ENCODE results near the gene IQSEC3.
"Not testable (repeated sequence)": the region's sequence is repeated elsewhere in the genome, so short reads cannot be mapped to it uniquely, and the experiment has no call there.

The IQSEC3 gene

GRCh38 chr12:52902-53734, 13.4 kb upstream of the IQSEC3 start:
- not testable (repeated sequence) for DNase-seq (ENCODE audit: low read depth)

DNA sequence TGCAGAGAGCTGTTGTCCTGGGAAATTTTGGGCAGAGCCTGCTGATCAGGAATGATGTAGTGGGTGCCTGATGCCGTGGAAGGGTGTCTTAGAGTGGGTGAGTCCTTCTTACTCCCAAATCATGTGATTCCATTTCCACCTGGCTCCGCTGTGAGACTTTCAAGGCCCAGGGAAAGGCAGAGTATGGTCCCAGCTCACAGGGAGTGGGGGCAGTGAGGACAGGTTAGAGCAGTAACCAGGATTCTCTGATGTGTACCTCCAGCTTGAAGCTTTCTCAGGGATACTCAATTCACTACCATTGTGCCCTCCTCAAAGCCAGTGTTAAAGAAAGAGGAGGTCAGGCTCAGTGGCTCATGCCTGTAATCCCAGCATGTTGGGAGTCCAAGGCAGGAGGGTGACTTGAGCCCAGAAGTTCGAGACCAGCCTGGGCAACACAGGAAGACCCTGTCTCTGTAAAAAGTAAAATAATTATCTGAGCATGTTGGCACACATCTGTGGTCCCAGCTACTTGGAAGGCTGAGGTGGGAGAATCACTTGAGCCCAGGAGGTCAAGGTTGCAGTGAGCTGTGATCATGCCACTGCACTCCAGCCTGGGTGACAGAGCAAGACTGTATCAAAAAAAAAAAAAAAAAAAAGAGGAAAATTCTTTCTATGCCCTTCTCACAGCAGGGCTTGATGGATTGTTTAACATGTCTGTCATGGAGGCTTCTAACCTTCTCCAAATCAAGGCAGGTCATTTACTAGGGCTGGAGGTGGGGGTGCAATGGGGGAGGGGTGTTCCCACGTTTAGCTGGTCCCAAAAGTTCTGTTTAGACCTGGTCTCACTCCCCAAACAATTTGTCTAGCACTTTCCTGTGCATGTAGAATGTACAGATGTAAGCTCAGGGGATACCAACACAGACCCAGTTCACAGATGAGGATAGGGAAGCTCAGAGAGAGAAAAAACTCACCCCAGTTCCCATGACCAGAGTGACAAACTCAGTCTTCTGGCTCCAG, 12.5 kb upstream of the IQSEC3 start:
- DNase-seq (ENCODE audit: low read depth) = no peak

DNA sequence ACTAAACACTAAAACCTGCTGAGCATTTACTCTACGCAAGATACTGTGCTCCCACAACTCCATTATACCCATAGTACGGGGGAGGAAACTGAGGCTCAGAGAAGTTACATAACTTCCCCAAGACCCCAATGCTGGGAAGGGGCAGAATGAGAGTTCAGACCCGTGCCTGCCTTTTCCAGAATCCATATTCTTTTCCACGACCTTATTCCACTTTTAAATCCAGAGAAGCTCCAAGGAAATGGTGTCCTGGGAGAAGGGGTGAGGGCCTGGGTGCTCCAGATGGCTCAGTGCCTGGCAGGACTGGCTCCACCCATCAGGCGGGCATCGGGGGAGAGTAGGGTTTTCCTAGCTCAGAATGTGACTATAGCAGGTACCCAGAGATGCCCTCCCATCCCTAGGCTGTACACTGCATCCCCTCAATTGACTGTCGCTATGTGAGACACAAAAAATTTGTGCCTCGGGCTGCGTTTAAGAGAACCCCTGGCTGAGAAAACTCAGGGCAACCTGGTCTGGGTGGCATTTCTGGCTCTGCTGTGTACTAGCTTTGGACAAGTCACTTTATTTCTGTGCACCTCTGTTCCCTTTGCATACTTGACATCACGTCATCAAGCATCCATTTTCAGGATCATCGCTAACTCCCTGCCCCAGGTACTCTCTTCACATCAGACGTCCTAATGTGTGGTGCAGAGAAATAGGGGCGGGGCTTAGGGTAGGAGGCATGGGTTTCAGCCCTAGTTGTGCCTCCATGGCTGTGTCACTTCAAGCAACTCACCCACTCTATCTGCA, 11.6 kb upstream of the IQSEC3 start:
- no peak for DNase-seq (ENCODE audit: low read depth)

DNA sequence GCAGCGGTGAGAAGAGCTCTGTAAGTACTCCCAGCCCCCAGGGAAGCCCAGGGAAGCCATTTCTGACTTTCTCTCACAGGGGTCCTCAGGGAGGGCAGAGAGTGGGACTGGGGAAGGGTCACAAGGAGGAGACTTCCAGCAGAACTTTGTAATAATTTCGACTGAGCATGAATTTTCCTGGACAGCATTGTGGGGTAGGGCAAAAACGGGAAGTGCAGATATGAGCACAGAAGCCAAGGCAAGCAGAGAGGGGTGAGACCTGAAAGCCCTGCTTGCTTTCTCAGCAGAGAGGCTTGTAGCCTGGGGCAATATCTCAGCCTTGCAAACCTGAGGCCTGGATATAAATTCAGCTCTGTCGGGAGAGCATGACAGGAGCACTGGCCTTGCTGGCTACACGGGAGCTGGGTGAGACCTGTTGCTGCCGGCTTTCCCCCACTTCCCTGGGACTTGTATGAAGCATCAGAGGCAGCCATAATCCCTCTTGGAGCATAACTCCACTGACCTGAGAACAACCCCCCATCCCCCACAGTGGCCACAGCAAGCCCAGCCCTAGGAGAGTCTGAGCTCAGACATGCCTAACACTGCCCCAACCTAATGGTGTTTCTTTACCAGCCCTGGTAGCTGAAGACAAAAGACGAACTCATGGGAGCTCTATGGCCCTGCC, 9.8 kb upstream of the IQSEC3 start:
- no peak for DNase-seq (ENCODE audit: low read depth)

- DNase-seq (ENCODE audit: low read depth) = no peak
Observed at GRCh38 chr12:57539-57938, 9.0 kb upstream of the IQSEC3 start.

DNA sequence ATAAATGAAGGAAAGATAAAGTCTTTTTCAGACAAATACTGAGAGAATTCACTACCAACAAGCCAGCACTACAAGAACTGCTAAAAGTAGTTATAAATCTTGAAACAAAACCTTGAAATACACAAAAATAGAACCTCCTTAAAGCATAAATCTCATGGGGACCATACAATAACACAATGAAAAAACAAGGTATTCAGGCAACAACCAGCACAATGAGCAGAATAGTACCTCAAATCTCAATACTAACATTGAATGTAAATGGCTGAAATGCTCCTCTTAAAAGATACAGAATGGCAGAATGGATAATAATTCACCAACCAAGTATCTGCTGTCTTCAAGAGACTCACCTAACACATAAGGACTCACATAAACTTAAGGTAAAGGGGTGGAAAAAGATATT, 7.7 kb upstream of the IQSEC3 start:
- no peak for DNase-seq (ENCODE audit: low read depth)

DNA sequence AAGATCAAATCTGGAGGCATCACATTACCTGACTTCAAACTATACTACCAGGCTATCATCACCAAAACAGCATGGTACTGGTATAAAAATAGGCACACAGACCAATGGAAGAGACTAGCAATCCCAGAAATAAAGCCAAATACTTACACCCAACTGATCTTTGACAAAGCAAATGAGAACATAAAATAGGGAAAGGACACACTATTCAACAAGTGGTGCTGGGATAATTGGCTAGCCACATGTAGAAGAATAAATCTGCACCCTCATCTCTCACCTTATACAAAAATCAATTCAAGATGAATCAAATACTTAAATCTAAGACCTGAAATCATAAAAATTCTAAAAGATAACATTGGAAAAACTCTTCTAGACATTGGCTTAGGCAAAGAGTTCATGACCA, 4.7 kb upstream of the IQSEC3 start:
- not testable (repeated sequence) for DNase-seq (ENCODE audit: low read depth)

- DNase-seq (ENCODE audit: low read depth) = peak; percentile 30
Observed at GRCh38 chr12:65491-66063, 990 bp upstream of the IQSEC3 start.

DNA sequence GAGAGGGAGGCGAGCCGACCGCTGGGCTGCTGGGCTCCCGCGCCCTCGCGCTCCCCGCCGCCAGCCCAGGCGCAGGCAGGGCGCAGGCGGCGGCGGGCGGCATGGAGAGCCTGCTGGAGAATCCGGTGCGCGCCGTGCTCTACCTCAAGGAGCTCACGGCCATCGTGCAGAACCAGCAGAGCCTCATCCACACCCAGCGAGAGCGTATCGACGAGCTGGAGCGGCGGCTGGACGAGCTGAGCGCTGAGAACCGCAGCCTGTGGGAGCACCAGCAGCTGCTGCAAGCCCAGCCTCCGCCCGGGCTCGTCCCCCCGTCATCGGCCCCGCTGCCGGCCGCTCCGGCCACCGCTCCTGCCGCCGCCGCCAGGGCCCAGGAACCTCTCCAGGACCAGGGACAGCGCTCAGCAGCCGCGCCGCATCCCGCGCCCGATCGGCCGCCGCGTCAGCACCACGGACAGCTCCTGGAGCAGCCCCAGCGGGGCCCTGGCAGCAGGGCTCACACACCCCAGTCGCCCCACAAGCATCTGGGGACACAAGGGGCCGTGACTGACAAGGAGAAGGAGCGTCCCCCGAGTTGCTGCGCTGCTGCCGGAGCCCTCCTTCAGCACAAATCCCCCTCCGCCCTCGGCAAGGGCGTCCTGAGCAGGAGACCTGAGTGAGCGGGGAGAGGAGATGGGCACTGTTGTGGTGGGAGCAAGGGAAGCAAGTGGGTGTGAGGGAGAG, 376 bp downstream of the IQSEC3 start:
- not testable (repeated sequence) for DNase-seq (ENCODE audit: low read depth)

DNA sequence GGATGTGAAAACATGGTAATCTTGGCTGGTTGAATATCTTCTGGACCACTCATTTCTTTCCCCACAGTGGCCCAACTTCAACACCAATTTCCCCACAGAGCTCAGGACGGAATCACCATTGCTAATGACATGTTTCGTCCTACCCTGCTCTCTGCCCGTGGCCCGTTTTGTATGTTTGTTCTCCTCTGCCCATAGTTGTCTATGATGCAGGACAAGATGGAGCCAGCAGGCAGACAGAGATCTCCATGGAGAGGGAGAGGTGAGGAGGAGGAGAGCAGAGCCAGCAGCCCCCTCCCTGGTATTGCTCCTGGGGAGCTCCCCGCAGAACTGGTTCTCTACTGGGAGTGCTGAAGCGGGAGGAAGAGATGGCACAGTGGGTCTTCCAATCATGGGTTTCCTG, 3.1 kb downstream of the IQSEC3 start:
- not testable (repeated sequence) for DNase-seq (ENCODE audit: low read depth)

DNA sequence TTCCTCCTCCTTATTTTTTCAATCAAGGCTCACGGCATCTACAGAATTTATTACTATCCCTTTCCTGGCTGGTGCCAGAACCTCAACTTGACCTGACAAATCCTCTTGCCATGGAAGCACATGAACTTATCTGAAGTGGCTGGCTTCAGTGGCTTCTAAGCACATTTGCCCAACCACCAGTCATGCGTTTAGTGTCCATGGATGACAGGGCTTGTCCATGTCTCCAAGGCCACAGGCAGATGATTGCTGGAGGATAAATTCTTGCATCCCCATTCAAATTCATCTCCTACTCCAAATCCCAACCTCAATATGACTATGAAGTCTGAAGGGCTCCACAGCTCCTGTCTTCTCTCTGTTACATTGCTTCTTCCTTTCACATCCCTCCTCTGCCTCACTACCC, 4.0 kb downstream of the IQSEC3 start:
- not testable (repeated sequence) for DNase-seq (ENCODE audit: low read depth)

DNA sequence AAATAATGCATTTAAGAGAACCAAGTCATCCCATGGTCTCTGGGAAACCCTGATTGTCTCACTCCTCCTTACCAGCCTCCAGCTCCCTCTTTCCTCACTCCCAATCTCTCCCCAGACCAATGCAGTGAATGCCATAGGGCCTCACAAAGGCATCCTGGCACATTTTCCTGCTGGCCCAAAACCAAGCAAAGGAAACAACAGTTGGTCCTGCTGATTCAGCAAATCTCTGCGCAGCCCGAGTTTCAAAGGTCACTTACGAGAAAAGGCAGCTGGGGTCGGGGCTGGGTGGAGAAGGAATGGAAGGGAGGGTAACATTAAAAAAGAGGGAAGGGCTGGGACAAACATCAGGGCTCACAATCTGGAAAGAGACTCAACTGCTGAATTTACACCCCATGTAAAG, 5.5 kb downstream of the IQSEC3 start:
- not testable (repeated sequence) for DNase-seq (ENCODE audit: low read depth)

DNA sequence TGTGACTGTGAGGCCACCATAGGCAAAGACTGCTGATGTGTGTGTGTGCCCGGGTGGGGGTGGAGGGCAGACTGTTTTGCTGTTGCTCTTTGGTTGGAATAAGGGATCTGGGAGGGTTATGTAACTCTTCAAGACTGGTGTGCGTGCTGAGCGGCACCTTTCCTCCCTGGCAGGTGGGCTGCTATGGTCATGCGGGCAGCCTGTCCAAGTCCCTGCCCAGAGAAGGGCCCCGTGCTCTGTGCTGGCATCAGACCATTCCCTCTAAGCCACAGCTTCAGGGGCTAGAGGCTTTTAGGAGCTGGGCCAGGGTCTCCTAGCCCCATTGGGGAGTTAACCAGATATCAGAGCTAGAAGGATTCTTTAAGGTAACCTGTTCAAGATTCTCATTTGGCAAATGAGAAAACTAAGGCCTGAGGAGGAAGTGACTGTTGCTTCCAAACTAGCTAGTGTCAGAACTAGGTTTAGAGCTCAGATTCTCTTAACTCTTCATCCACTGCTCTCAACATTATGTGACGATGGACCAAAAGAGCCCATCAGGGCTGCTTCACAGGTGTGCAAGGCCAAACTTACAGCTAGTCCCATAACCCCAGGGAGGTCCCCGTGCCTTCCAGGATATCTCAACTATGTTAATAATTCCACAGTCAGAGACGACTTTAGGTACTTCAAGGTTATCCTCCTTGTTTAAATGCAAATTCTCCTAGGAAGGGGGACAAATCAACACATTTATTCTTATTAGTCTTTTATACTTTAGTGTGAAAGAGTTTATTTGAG, 8.0 kb downstream of the IQSEC3 start:
- DNase-seq (ENCODE audit: low read depth) = not testable (repeated sequence)

DNA sequence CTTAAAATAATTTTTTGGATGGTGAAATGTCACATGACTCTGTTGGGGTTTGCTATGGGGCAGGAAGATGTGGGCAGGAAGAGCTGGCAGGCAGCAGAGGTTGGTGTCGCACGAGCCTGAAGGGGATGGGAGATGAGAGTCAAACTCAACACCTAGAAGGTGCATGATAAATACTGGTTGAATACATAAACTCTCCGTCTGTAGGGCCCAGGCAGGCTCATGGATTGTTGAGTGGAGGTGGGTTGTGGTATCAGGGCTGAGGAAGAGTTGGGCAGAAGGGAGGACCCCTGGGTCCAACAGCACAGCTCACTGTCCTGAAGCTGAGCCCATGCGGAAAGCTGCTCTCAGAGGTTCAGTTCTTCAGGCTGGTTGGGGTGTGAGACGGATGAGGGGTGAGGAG, 9.0 kb downstream of the IQSEC3 start:
- not testable (repeated sequence) for DNase-seq (ENCODE audit: low read depth)

- not testable (repeated sequence) for DNase-seq (ENCODE audit: low read depth)
Observed at GRCh38 chr12:76102-76501, 9.5 kb downstream of the IQSEC3 start.

DNA sequence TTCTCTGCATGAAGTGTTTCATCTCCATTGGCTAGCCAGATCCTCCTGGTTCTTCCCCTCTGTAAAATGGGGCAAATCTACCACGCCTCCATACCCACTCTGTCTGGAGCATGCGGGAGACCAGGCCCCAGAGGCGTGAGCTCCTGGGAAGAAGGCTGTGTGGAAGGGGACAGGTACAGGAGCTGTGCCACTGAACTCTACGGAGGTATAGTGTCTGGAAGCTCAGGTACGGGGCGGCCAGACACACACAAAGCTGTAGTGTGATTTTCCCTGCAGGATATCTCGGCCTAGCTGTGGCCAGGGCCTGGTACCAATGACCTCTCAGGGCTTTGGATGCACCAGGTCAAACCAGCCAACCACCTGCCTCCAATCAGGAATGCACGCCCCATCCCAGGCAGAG, 10.0 kb downstream of the IQSEC3 start:
- DNase-seq (ENCODE audit: low read depth) = not testable (repeated sequence)

DNA sequence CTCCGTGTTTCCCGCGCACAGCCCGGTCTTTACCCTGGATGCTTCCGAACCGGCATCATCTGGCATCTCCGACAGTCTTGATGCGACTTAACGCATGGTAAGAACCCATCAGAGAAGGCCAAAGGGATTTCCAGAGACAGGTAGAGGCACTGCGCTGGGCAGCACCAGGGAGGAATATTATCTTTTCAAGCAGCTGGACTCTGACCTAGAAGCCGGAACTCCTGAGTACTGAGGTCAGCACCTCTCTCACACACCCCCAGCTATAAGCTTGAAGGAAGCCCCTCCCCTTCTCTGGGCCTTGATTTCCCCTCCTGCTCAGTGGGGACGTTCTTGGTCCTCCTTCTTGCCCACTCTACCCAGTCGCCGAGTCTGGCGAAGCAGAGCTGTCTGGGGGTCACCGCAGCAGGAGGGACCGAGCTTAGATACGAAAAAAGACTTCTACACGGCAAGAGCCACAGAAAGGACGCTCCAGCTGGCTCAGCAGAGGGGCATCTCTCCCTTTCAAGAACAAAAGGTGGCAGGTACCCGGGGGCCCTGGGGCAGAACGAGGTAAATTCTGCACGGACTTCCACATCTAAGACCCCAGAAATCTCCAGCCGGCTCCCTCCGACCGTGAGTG, 10.6 kb downstream of the IQSEC3 start:
- DNase-seq (ENCODE audit: low read depth) = not testable (repeated sequence)

- DNase-seq (ENCODE audit: low read depth) = not testable (repeated sequence)
Observed at GRCh38 chr12:77769-78383, 11.3 kb downstream of the IQSEC3 start.

GRCh38 chr12:78981-79380, 12.4 kb downstream of the IQSEC3 start:
- no peak for DNase-seq (ENCODE audit: low read depth)
